GM19397 (cell line): ENCODE measurements around the gene DAP3.
"Not testable (repeated sequence)": the region's sequence is repeated elsewhere in the genome, so short reads cannot be mapped to it uniquely, and the experiment has no call there.

ENCODE experiments used
- ATAC-seq: cut with Tn5 transposase; IDR thresholded peaks from one replicate; pipeline ENCODE4 v1.9.1; 2021; ENCODE audit warnings: mild to moderate bottlenecking, moderate library complexity; ENCODE audit not compliant: unreplicated experiment

Gene DAP3

DNA sequence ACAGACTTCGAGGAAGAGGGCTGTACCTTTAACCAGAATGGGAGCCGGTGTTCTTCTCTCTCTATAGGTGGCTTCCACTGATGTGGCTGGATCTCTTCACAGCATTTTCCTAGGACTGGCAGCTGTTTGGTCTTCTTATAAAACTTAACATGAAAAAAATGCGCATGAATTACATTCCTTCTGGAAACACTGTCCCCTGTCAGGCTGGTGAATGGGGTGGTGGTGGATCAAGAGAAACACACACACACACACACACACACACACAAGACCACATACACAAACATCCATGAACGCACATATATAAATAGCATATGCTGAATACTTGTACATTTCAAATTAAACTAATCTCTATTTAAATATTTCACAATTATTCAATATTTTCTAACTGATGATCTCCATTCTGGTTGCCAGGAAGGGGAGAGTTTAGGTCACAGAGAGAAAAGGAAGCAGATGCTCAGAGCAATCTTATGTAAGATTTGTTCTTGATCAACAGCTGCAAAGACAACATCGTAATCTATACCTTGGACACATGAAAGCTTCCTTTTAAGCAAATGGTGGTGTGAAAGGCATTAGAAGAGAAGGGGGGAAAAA, 78.6 kb downstream of the DAP3 start:
- not testable (repeated sequence) for ATAC-seq

DNA sequence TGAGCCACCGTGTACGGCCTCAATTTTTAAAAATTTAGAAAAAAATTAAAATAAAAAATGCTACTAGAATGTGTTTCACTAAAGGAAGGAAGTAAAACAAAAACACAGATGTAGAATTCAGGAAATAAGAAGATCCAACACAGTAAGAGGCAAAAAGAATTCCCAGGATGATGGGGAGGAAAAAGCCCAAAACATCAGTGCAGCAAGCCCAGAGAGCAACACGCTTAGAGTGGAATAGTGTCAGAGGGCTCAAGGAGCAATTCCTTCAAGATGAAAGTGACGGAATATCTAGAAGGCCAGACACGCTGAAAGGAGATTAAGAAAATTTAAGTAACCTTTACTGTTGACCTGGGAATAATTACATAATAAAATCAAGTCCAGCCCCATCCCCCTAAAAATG, 80.4 kb downstream of the DAP3 start:
- no peak for ATAC-seq

GRCh38 chr1:155773221-155773620, 84.3 kb downstream of the DAP3 start:
- no peak for ATAC-seq

GRCh38 chr1:155776414-155776813, 87.5 kb downstream of the DAP3 start:
- ATAC-seq = no peak

- no peak for ATAC-seq
Observed at GRCh38 chr1:155777582-155777981, 88.7 kb downstream of the DAP3 start.
